Uterus (tissue), 4 donors: ENCODE data around the gene PEAK1. TPM values are rescaled to one million over a fixed set of nuclear protein-coding genes. Genes with fewer than 3 reads are reported as not detected.

ENCODE experiments used
- DNase-seq, 2 donors: peaks; one replicate each; pipeline ENCODE4 v3.0.0-alpha.2; 2019 to 2020
- H3K27ac ChIP-seq, 2 donors: fragments of 200-600 bp; sonication (generic); 1 replicate in 1 of 2; 2 replicates in 1 of 2; pipeline ENCODE4 v1.5.1; 2016 to 2018
- H3K27me3 ChIP-seq, 2 donors: fragments of 200-600 bp; sonication (generic); one replicate each; pipeline ENCODE4 v1.5.1; 2018 to 2019; ENCODE audit warnings: control low read depth in 1 of 2
- H3K36me3 ChIP-seq, 2 donors: fragments of 200-600 bp; sonication (generic); one replicate each; pipeline ENCODE4 v1.5.1; 2019; ENCODE audit warnings: control low read depth in 1 of 2
- H3K4me1 ChIP-seq, 2 donors: fragments of 200-600 bp; sonication (generic); one replicate each; pipeline ENCODE4 v1.5.1; 2018 to 2019; ENCODE audit warnings: control low read depth in 1 of 2
- H3K4me3 ChIP-seq, 2 donors: fragments of 200-600 bp; sonication (generic); 1 replicate in 1 of 2; 2 replicates in 1 of 2; pipeline ENCODE4 v1.5.1; 2018 to 2019; ENCODE audit warnings: mild to moderate bottlenecking in 1 of 2
- H3K9me3 ChIP-seq, 2 donors: fragments of 200-600 bp; sonication (generic); one replicate each; pipeline ENCODE4 v1.5.1; 2019; ENCODE audit warnings: control low read depth in 1 of 2
- POLR2A ChIP-seq, 2 donors: fragments of 450-650 bp; IDR thresholded peaks; one replicate each; pipeline ENCODE4 v1.6.1; 2016; ENCODE audit warnings: antibody characterized with exemption in 2 of 2, mild to moderate bottlenecking in 1 of 2, moderate library complexity in 1 of 2
- intact Hi-C: fragments of 100-400 bp; cut with DNase I; formaldehyde crosslinking; loops from one replicate; pipeline ENCODE4 v1.15.1; 2023; ENCODE audit warnings: low total_unique reads
- total RNA-seq, 4 donors: library from RNA; depleted of rRNA in 3 of 4; stranded (reverse); fragments of >200 nt in 3 of 4; gene quantifications; one replicate each; pipeline versions ENCODE4 v1.1.0 to v1.2.4, GENCODE V29; 2014 to 2023
- TF ChIP-seq, protein P1 (sequence below), 4 experiments: fragments of 200-600 bp in 2 of 4; fragments of 450-650 bp in 2 of 4; sonication (generic) in 2 of 4; IDR thresholded peaks; one replicate each; pipeline ENCODE4 v1.5.1; 2016 to 2019; ENCODE audit warnings: antibody characterized with exemption in 4 of 4, mild to moderate bottlenecking in 2 of 4, moderate library complexity in 1 of 4
- donor health status: DM: yes; HTN: yes; CAD: no.

The PEAK1 gene
- total RNA-seq, 4 donors from 2014 or later = 14.4 to 87.3 (median 43.5) TPM

DNA sequence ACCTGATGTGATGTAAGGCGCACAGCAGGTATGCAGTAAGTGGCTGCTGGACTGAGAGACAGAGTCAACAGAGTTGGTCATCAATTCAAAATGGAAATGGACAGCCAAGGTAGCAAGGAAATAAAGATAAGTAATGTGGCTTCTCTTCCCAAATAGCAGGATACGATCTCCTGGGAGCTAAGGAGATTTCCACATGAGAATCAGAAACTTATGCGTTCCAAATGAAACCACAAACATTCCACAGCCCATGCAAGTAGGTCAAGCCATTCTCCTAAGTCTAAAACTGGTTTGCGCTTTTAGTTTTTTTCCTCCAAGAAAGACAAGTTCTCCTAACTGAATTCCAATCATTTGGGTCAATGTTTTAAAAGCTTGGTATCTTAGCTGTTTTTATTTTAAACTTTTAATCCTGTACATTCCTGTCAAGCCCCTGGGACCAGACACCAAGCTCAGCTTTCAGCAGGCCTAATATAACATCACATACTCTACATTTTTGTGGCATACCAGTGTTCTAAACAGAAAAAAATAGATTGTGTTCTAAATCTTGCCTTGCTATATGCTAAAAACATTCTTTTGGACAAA, 275.3 kb downstream of the PEAK1 start:
- H3K9me3 ChIP-seq = peaks cover 0 to 5% of the 10 kb centered on the region in 2 donors
- no peaks in the 10 kb centered on the region for H3K4me1 ChIP-seq
- TF ChIP-seq, protein P1, sequence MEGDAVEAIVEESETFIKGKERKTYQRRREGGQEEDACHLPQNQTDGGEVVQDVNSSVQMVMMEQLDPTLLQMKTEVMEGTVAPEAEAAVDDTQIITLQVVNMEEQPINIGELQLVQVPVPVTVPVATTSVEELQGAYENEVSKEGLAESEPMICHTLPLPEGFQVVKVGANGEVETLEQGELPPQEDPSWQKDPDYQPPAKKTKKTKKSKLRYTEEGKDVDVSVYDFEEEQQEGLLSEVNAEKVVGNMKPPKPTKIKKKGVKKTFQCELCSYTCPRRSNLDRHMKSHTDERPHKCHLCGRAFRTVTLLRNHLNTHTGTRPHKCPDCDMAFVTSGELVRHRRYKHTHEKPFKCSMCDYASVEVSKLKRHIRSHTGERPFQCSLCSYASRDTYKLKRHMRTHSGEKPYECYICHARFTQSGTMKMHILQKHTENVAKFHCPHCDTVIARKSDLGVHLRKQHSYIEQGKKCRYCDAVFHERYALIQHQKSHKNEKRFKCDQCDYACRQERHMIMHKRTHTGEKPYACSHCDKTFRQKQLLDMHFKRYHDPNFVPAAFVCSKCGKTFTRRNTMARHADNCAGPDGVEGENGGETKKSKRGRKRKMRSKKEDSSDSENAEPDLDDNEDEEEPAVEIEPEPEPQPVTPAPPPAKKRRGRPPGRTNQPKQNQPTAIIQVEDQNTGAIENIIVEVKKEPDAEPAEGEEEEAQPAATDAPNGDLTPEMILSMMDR (IDR thresholded peaks at IDR 0.05) = no peak
- no peak for TF ChIP-seq POLR2A (IDR thresholded peaks at IDR 0.05)
- peak overlapping the region; percentile 58 to 59 for H3K27ac ChIP-seq
- DNase-seq = no peak
- H3K4me3 ChIP-seq = no peak overlapping the region
- H3K36me3 ChIP-seq = no peaks in the 10 kb centered on the region
- H3K27me3 ChIP-seq = no peaks in the 10 kb centered on the region
- intact Hi-C loops = no loop called here

DNA sequence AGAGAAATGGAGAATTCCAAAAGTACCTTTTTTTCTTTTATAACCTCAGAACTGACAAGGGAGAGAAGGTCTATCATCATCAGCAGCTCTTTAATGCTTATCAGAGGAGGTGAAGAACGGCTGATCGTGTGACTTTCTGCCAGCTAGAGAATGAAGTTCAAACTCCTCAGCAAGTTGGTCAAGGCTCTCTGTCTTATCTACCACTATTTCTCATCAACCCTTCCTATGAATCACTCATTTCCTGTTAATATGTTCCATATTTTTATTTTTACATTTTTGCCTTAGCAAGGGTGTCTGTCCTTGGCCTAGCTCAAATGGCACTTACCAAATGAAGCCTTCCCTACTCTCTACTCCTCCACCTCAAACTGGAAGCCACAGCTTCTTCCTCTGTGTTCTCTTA, 275.9 kb downstream of the PEAK1 start:
- intact Hi-C loops = no loop called here
- no peaks in the 10 kb centered on the region for H3K36me3 ChIP-seq
- no peak for DNase-seq
- H3K27me3 ChIP-seq = no peaks in the 10 kb centered on the region
- no peaks in the 10 kb centered on the region for H3K4me1 ChIP-seq
- TF ChIP-seq, protein P1 (IDR thresholded peaks at IDR 0.05) = no peak
- TF ChIP-seq POLR2A (IDR thresholded peaks at IDR 0.05) = no peak
- H3K27ac ChIP-seq = peak overlapping the region; percentile 36 to 59
- H3K4me3 ChIP-seq = no peak overlapping the region
- peaks cover 0 to 5% of the 10 kb centered on the region in 2 donors for H3K9me3 ChIP-seq

DNA sequence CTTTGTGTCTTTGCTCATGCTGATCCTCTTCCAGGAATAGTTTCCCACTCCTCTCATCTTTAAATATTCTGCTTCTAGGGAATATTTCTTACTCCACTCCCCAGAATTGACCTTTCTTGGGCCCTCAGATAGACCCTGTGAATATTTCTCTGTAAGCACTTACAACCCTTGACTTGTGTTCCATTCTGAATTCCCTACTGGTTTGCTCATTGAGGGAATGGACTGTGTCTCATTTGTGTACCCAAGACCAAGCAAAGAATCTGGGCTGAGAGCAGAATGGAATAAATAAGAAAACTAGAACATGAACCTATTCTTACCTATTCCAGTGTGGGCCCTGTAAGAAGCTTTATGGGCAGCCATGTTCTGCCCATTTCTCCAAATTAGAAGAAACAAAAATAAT, 276.3 kb downstream of the PEAK1 start:
- no peak overlapping the region for H3K4me3 ChIP-seq
- peak overlapping the region; percentile 36 to 59 for H3K27ac ChIP-seq
- intact Hi-C loops = no loop called here
- no peaks in the 10 kb centered on the region for H3K4me1 ChIP-seq
- TF ChIP-seq, protein P1 (IDR thresholded peaks at IDR 0.05) = no peak
- no peak for TF ChIP-seq POLR2A (IDR thresholded peaks at IDR 0.05)
- DNase-seq = no peak
- H3K27me3 ChIP-seq = no peaks in the 10 kb centered on the region
- no peaks in the 10 kb centered on the region for H3K36me3 ChIP-seq
- peaks cover 0 to 5% of the 10 kb centered on the region in 2 donors for H3K9me3 ChIP-seq

DNA sequence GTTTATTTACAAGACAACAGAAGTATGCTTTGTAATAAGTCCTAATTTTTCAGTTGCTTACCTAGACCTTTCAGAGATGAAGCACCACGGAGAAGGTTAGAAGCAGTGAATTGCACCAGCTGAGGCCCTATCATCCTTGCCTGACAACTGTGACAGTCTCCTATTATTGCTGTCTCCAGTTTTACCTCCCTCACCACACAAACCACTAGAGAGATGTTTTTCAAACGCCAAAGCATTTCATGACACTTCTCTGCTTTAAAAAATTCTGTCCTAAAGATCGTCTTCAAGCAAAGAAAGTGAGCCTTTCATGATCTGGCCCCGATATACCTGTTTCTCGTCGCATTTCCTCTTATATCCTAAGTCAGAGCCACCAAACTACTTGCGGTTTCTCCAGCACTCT, 276.7 kb downstream of the PEAK1 start:
- intact Hi-C loops = no loop called here
- H3K9me3 ChIP-seq = peaks cover 0 to 5% of the 10 kb centered on the region in 2 donors
- TF ChIP-seq POLR2A (IDR thresholded peaks at IDR 0.05) = no peak
- TF ChIP-seq, protein P1 (IDR thresholded peaks at IDR 0.05) = no peak
- H3K4me1 ChIP-seq = no peaks in the 10 kb centered on the region
- no peaks in the 10 kb centered on the region for H3K27me3 ChIP-seq
- peak overlapping the region in 1 of 2 donors; percentile 36 for H3K27ac ChIP-seq
- no peak for DNase-seq
- H3K4me3 ChIP-seq = no peak overlapping the region
- H3K36me3 ChIP-seq = no peaks in the 10 kb centered on the region

DNA sequence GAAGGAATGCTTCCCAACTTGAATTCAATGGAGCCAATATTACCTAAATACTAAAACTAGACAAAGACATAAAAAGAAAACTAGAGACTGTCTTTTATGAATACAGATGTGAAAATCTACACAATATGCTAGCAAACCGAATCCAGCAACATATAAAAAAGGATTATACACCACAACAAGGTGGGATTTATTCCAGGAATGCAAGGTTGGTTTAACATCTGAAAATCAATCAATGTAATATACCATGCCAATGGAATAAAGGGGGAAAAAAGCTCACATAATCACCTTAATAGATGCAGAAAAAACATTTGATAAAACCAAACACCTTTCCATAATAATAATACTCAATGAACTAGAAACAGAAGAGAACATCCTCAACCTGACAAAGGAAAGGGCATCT, 279.7 kb downstream of the PEAK1 start:
- no peaks in the 10 kb centered on the region for H3K27me3 ChIP-seq
- H3K36me3 ChIP-seq = no peaks in the 10 kb centered on the region
- H3K9me3 ChIP-seq = peaks cover 0 to 5% of the 10 kb centered on the region in 2 donors
- no peak for DNase-seq
- intact Hi-C loops = no loop called here
- H3K4me3 ChIP-seq = no peak overlapping the region
- H3K4me1 ChIP-seq = no peaks in the 10 kb centered on the region
- H3K27ac ChIP-seq = no peak overlapping the region
- TF ChIP-seq, protein P1 (IDR thresholded peaks at IDR 0.05) = no peak
- no peak for TF ChIP-seq POLR2A (IDR thresholded peaks at IDR 0.05)
